Right lobe of liver (tissue), 6 donors: ENCODE measurements around the gene SPINT3. TPM values are rescaled to one million over a fixed set of nuclear protein-coding genes. Genes with fewer than 3 reads are reported as not detected.

Experiments
- ATAC-seq, 4 donors: fragments of 200-7000 bp; cut with Tn5 transposase; one replicate each; pipeline ENCODE4 v1.9.1; 2020; ENCODE audit warnings: mild to moderate bottlenecking in 4 of 4, moderate library complexity in 4 of 4
- DNase-seq, 3 donors: peaks; one replicate each; pipeline ENCODE4 v3.0.0-alpha.2; 2020
- H3K27ac ChIP-seq, 3 donors: fragments of 200-600 bp; one replicate each; pipeline ENCODE4 v1.8.0; 2022
- H3K27me3 ChIP-seq, 2 donors: fragments of 200-600 bp; one replicate each; pipeline ENCODE4 v1.8.0; 2022
- H3K36me3 ChIP-seq, 4 donors: fragments of 200-600 bp; sonication (generic) in 1 of 4; one replicate each; pipeline versions ENCODE4 v1.5.1 to v1.8.0; 2017 to 2022; ENCODE audit warnings: control low read depth in 1 of 4
- H3K4me1 ChIP-seq, 4 donors: fragments of 200-600 bp; sonication (generic) in 1 of 4; one replicate each; pipeline versions ENCODE4 v1.5.1 to v1.8.0; 2017 to 2022; ENCODE audit warnings: control low read depth in 1 of 4
- H3K4me3 ChIP-seq, 3 donors: fragments of 200-600 bp; one replicate each; pipeline ENCODE4 v1.8.0; 2022
- H3K9me3 ChIP-seq, 4 donors: fragments of 200-600 bp; sonication (generic) in 1 of 4; one replicate each; pipeline versions ENCODE4 v1.5.1 to v1.8.0; 2017 to 2022; ENCODE audit warnings: control low read depth in 1 of 4
- POLR2A ChIP-seq: fragments of 450-650 bp; IDR thresholded peaks from one replicate; pipeline ENCODE4 v1.6.1; 2017; ENCODE audit warnings: antibody characterized with exemption, mild to moderate bottlenecking
- WGBS: methylation state at CpG from one replicate; pipeline ENCODE4 v1.1.6; 2018; ENCODE audit warnings: low coverage, low lambda C conversion rate; ENCODE audit not compliant: insufficient coverage; ENCODE audit errors: missing lambda C conversion rate; 5-methylcytosine and 5-hydroxymethylcytosine counted together
- intact Hi-C, 2 donors: fragments of 100-400 bp; cut with DNase I; formaldehyde crosslinking; loops; one replicate each; pipeline versions ENCODE4 v1.11.2 to v1.14.1; 2022
- small RNA-seq, 2 experiments: library from RNA; depleted of rRNA; stranded (forward); fragments of <200 nt; gene quantifications; one replicate each; pipeline ENCODE3, GENCODE V24; 2016
- total RNA-seq, 6 experiments: library from RNA; depleted of rRNA in 2 of 6; stranded (reverse); fragments of >200 nt in 2 of 6; fragmentation: NEBNext Ultra II Directional in 3 of 6; extraction: Animal tissue kit (Norgen Biotek cat#: 25700) in 3 of 6; gene quantifications; one replicate each; pipeline versions ENCODE4 v1.1.0 to v1.2.4, GENCODE V29; 2016 to 2023
- TF ChIP-seq, protein P1 (sequence below), 4 donors: fragments of 200-600 bp in 3 of 4; fragments of 450-650 bp in 1 of 4; IDR thresholded peaks; one replicate each; pipeline versions ENCODE4 v1.5.1 to v1.8.0; 2016 to 2022; ENCODE audit warnings: antibody characterized with exemption in 4 of 4, mild to moderate bottlenecking in 2 of 4
- donor health status: DM: no; HTN: yes; CAD: no.
- donor health status: DM: no; HTN: no; CAD: no.
- donor health status: DM: no; HTN: no; CAD: no.
- donor health status: DM: no; HTN: yes; CAD: no.
- donor health status: DM: no; HTN: yes; CAD: no.

The SPINT3 gene
- total RNA-seq, 6 experiments from 2014 or later = not detected

GRCh38 chr20:45467172-45467571 is 48.2 kb downstream of the SPINT3 start:
- peaks cover 0 to 16% of the 10 kb centered on the region in 2 donors for H3K27me3 ChIP-seq
- ATAC-seq (no peak), DNase-seq (no peak)
- H3K27ac ChIP-seq = no peak overlapping the region
- peaks cover 0 to 19% (median 0%) of the 10 kb centered on the region in 4 donors for H3K4me1 ChIP-seq
- no peak overlapping the region for H3K4me3 ChIP-seq
- TF ChIP-seq, protein P1, sequence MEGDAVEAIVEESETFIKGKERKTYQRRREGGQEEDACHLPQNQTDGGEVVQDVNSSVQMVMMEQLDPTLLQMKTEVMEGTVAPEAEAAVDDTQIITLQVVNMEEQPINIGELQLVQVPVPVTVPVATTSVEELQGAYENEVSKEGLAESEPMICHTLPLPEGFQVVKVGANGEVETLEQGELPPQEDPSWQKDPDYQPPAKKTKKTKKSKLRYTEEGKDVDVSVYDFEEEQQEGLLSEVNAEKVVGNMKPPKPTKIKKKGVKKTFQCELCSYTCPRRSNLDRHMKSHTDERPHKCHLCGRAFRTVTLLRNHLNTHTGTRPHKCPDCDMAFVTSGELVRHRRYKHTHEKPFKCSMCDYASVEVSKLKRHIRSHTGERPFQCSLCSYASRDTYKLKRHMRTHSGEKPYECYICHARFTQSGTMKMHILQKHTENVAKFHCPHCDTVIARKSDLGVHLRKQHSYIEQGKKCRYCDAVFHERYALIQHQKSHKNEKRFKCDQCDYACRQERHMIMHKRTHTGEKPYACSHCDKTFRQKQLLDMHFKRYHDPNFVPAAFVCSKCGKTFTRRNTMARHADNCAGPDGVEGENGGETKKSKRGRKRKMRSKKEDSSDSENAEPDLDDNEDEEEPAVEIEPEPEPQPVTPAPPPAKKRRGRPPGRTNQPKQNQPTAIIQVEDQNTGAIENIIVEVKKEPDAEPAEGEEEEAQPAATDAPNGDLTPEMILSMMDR (IDR thresholded peaks at IDR 0.05) = no peak
- TF ChIP-seq POLR2A = no peak
- intact Hi-C loops = no loop called here
- no peaks in the 10 kb centered on the region for H3K9me3 ChIP-seq
- WGBS = 72% methylated on average over 6 of the region's 6 CpGs
- no peaks in the 10 kb centered on the region for H3K36me3 ChIP-seq

GRCh38 chr20:45465491-45466266 is 49.7 kb downstream of the SPINT3 start:
- Histone ChIP-seq H3K4me3 (no peak overlapping the region), H3K27ac (no peak overlapping the region), H3K9me3 (no peaks in the 10 kb centered on the region), H3K36me3 (no peaks in the 10 kb centered on the region), H3K4me1 (peaks cover 0 to 16% (median 0%) of the 10 kb centered on the region in 4 donors), H3K27me3 (peaks cover 0 to 9% of the 10 kb centered on the region in 2 donors)
- no peak for DNase-seq
- no peak for ATAC-seq
- WGBS = 8% methylated on average over 1 of the region's 1 CpG
- intact Hi-C loops = no loop called here
- TF ChIP-seq, protein P1 (IDR thresholded peaks at IDR 0.05) = no peak
- no peak for TF ChIP-seq POLR2A

GRCh38 chr20:45463709-45464108 is 51.7 kb downstream of the SPINT3 start:
- H3K4me1 ChIP-seq = no peaks in the 10 kb centered on the region
- 53% methylated on average over 4 of the region's 4 CpGs for WGBS
- TF ChIP-seq, protein P1 (IDR thresholded peaks at IDR 0.05) = no peak
- TF ChIP-seq POLR2A = no peak
- H3K36me3 ChIP-seq = no peaks in the 10 kb centered on the region
- DNase-seq = no peak
- no peak for ATAC-seq
- H3K4me3 ChIP-seq = no peak overlapping the region
- H3K27me3 ChIP-seq = no peaks in the 10 kb centered on the region
- H3K9me3 ChIP-seq = no peaks in the 10 kb centered on the region
- intact Hi-C loops = no loop called here
- no peak overlapping the region for H3K27ac ChIP-seq

- Histone ChIP-seq H3K9me3 (no peaks in the 10 kb centered on the region), H3K27me3 (no peaks in the 10 kb centered on the region), H3K4me3 (no peak overlapping the region), H3K27ac (no peak overlapping the region), H3K4me1 (no peaks in the 10 kb centered on the region), H3K36me3 (no peaks in the 10 kb centered on the region)
- ATAC-seq = no peak
- intact Hi-C loops = no loop called here
- DNase-seq = no peak
- 67% methylated on average over 2 of the region's 6 CpGs for WGBS
- no peak for TF ChIP-seq POLR2A
- TF ChIP-seq, protein P1 (IDR thresholded peaks at IDR 0.05) = no peak
Measured at GRCh38 chr20:45462711-45463509, 52.5 kb downstream of the SPINT3 start.

Small RNA genes lying within 50 kb of the gene (small RNA-seq; reads per million reads assigned to genes)
- gene AL031663.1 (0 reads per million in 2 experiments), gene HSPD1P21 (0 reads per million in 2 experiments), gene RNA5SP485 (0 reads per million in 2 experiments)

Other genes starting within 250 kb of the SPINT3 start
- gene RBPJL, start 208.8 kb downstream of the SPINT3 start, total RNA-seq = not detected
- gene MATN4, start 207.3 kb downstream of the SPINT3 start, total RNA-seq = not detected
- gene SDC4, start 167.2 kb downstream of the SPINT3 start, total RNA-seq = 100 to 1,000 TPM in 4 of 6 experiments, 10 to 100 TPM in 2; 84.3 to 373 (median 116) TPM
- 10 to 100 TPM; 16.6 to 26.2 (median 20.8) TPM for gene SYS1, start 152.5 kb downstream of the SPINT3 start, total RNA-seq
- gene TP53TG5, start 137.3 kb downstream of the SPINT3 start, total RNA-seq = not detected
- 1 to 10 TPM; 2.3 to 5.3 (median 3.3) TPM for gene DBNDD2, start 107.3 kb downstream of the SPINT3 start, total RNA-seq
- gene PIGT, start 99.5 kb downstream of the SPINT3 start, total RNA-seq = 10 to 100 TPM; 35.7 to 58.4 (median 40.5) TPM
- 1 to 10 TPM in 4 of 6 experiments, under 1 TPM in 1, not detected in 1; 0.77 to 2.8 (median 1.8) TPM for gene WFDC2, start 45.9 kb downstream of the SPINT3 start, total RNA-seq
- gene WFDC6, start 23.9 kb upstream of the SPINT3 start, total RNA-seq = not detected
- gene EPPIN, start 31.8 kb upstream of the SPINT3 start, total RNA-seq = not detected
- gene WFDC8, start 63.7 kb upstream of the SPINT3 start, total RNA-seq = not detected
- gene WFDC10A, start 114.1 kb upstream of the SPINT3 start, total RNA-seq = not detected
- gene WFDC9, start 115.7 kb upstream of the SPINT3 start, total RNA-seq = not detected
- gene WFDC11, start 154.6 kb upstream of the SPINT3 start, total RNA-seq = not detected
- not detected for gene WFDC13, start 186.4 kb upstream of the SPINT3 start, total RNA-seq
- gene WFDC10B, start 189.4 kb upstream of the SPINT3 start, total RNA-seq = not detected
- gene SPINT4, start 206.7 kb upstream of the SPINT3 start, total RNA-seq = not detected